Mucosa of descending colon (tissue), 3 donors: Measurements from ENCODE around the gene ADPGK. TPM values are rescaled to one million over a fixed set of nuclear protein-coding genes. Genes with fewer than 3 reads are reported as not detected.
"Not testable (repeated sequence)": the region's sequence is repeated elsewhere in the genome, so short reads cannot be mapped to it uniquely, and the experiment has no call there.

Experiments
- ATAC-seq: fragments of 200-7000 bp; cut with Tn5 transposase; one replicate; pipeline ENCODE4 v1.9.1; 2020; ENCODE audit warnings: mild to moderate bottlenecking, moderate library complexity
- DNase-seq, 3 donors: peaks; one replicate each; pipeline ENCODE4 v3.0.0-alpha.2; 2020
- H3K36me3 ChIP-seq: fragments of 200-600 bp; one replicate; pipeline ENCODE4 v1.8.0; 2021; ENCODE audit warnings: low read depth, mild to moderate bottlenecking
- H3K4me1 ChIP-seq: fragments of 200-600 bp; one replicate; pipeline ENCODE4 v1.8.0; 2021; ENCODE audit warnings: low read depth, mild to moderate bottlenecking
- H3K4me3 ChIP-seq: fragments of 200-600 bp; one replicate; pipeline ENCODE4 v1.8.0; 2021; ENCODE audit warnings: mild to moderate bottlenecking
- H3K9me3 ChIP-seq: fragments of 200-600 bp; one replicate; pipeline ENCODE4 v1.8.0; 2021; ENCODE audit warnings: mild to moderate bottlenecking
- CTCF ChIP-seq: fragments of 200-600 bp; IDR thresholded peaks from one replicate; pipeline ENCODE4 v1.8.0; 2022; ENCODE audit warnings: antibody characterized with exemption, mild to moderate bottlenecking
- intact Hi-C, 2 donors: fragments of 100-400 bp; cut with DNase I in 1 of 2; cut with micrococcal nuclease in 1 of 2; formaldehyde crosslinking; loops; one replicate each; pipeline versions ENCODE4 v1.11.0 to v1.11.1; 2022; cut with DNase I, micrococcal nuclease
- total RNA-seq, 3 donors: library from RNA; stranded (reverse); fragmentation: NEBNext Ultra II Directional in 2 of 3; extraction: Animal tissue kit (Norgen Biotek cat#: 25700) in 2 of 3; gene quantifications; one replicate each; pipeline versions ENCODE4 v1.2.1 to v1.2.4, GENCODE V29; 2021 to 2023
- donor health status: DM: no; HTN: no; CAD: no; lungs with moderate emphysema.
- donor health status: DM: no; HTN: no; CAD: no.
- donor health status: DM: no; HTN: yes; CAD: no.

Gene ADPGK
- total RNA-seq, 3 donors from 2014 or later, result 34.9 to 36.4 (median 35.9) TPM

GRCh38 chr15:72733941-72734738, 49.4 kb downstream of the ADPGK start:
- ATAC-seq (no peak), DNase-seq (no peak)
- no peak overlapping the region for H3K4me3 ChIP-seq
- no peak for TF ChIP-seq CTCF
- H3K9me3 ChIP-seq, result no peaks in the 10 kb centered on the region
- no peaks in the 10 kb centered on the region for H3K4me1 ChIP-seq
- intact Hi-C loops, result no loop called here
- peaks cover 4% of the 10 kb centered on the region for H3K36me3 ChIP-seq

DNA sequence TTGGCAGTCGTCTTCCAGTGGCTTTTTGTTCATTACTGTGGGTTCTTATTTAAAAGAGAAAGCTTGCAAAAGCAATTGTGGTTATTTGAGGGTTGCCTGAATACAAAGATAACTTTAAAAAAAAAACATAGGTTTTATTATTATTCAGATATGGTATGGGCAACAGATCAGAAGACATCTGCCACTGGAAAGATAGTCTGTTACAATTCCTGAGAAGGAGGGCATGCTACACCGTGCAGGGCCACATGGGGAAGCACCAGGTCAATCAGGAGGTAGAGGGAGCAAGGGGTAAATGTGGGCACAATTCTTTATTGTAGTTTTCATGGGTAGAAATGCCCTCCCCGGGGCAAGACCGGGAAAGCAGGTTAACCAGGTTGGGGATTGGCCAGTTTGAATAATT, 51.0 kb downstream of the ADPGK start:
- no peak for ATAC-seq
- intact Hi-C loops, result no loop called here
- TF ChIP-seq CTCF, result no peak
- Histone ChIP-seq H3K36me3 (peaks cover 4% of the 10 kb centered on the region), H3K9me3 (no peaks in the 10 kb centered on the region), H3K4me3 (no peak overlapping the region), H3K4me1 (no peaks in the 10 kb centered on the region)
- no peak for DNase-seq

DNA sequence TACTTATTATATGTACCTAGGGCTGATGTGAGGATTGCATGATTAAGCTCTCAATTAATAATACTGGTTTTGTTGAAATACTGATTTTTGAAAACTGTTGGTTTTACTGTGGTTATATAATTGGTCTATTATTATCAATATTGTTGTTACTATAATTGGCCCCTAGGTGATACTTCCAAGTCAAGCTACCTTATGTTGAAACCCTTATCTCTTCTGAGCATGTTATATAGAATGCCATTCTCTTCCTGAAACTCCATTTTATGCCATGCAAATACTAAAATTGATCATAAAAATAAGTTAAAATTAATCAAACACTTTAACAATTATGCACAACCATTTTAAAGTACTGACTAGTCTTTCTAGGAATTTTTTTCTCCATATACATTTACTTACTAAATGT, 51.5 kb downstream of the ADPGK start:
- TF ChIP-seq CTCF, result no peak
- Histone ChIP-seq H3K4me1 (no peaks in the 10 kb centered on the region), H3K9me3 (no peaks in the 10 kb centered on the region), H3K36me3 (peaks cover 4% of the 10 kb centered on the region), H3K4me3 (no peak overlapping the region)
- no peak for ATAC-seq
- intact Hi-C loops, result no loop called here
- no peak for DNase-seq

- Histone ChIP-seq H3K36me3 (no peaks in the 10 kb centered on the region), H3K4me1 (no peaks in the 10 kb centered on the region), H3K9me3 (no peaks in the 10 kb centered on the region), H3K4me3 (no peak overlapping the region)
- no peak for DNase-seq
- TF ChIP-seq CTCF, result no peak
- intact Hi-C loops, result no loop called here
- ATAC-seq, result no peak
These were observed 54.7 kb downstream of the ADPGK start for GRCh38 chr15:72728821-72729220.

- DNase-seq, H3K4me3 ChIP-seq, intact Hi-C loops, H3K9me3 ChIP-seq, ATAC-seq, H3K36me3 ChIP-seq, H3K4me1 ChIP-seq: not testable (repeated sequence)
These were observed 55.3 kb downstream of the ADPGK start for GRCh38 chr15:72728249-72728648.

- Histone ChIP-seq H3K4me1 (no peaks in the 10 kb centered on the region), H3K36me3 (no peaks in the 10 kb centered on the region), H3K9me3 (no peaks in the 10 kb centered on the region), H3K4me3 (no peak overlapping the region)
- DNase-seq (no peak), ATAC-seq (no peak)
- no peak for TF ChIP-seq CTCF
- intact Hi-C loops, result no loop called here
These were observed 56.4 kb downstream of the ADPGK start for GRCh38 chr15:72727154-72727553.

DNA sequence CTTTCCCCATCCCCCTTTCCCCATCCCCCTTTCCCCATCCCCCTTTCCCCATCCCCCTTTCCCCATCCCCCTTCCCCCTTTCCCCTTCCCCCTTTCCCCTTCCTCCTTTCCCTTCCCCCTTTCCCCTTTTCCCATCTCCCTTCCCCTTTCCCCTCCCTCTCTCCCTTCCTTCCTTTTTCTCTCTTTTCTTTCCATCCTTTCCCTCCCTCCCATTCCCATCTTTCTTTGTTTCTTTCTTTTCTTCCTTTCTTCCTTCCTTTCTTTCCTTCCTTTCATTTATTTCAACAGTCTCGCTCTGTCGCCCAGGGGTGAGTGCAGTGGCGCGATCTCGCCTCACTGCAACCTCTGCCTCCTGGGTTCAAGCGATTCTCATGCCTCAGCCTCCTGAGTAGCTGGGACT, 57.7 kb downstream of the ADPGK start:
- DNase-seq, ATAC-seq, H3K4me3 ChIP-seq, H3K9me3 ChIP-seq, H3K36me3 ChIP-seq, H3K4me1 ChIP-seq, intact Hi-C loops: not testable (repeated sequence)
